Large intestine (tissue), 3 donors: ENCODE measurements around the gene RABIF. TPM values are rescaled to one million over a fixed set of nuclear protein-coding genes. Genes with fewer than 3 reads are reported as not detected.

Source experiments
- DNase-seq, 2 donors: peaks; one replicate each; pipeline versions ENCODE4 v3.0.0 to v3.0.0-alpha.2; 2013
- H3K27ac ChIP-seq: one replicate; pipeline ENCODE4 v1.5.1; 2013; ENCODE audit warnings: low read length
- H3K27me3 ChIP-seq: 2 replicates; pipeline ENCODE4 v1.6.1; 2013; ENCODE audit warnings: low read length; ENCODE audit not compliant: control insufficient read depth, insufficient read depth
- H3K36me3 ChIP-seq: 2 replicates; pipeline ENCODE4 v1.6.1; 2013; ENCODE audit warnings: low read length; ENCODE audit not compliant: control insufficient read depth, insufficient read depth
- H3K4me1 ChIP-seq: one replicate; pipeline ENCODE4 v1.6.1; 2013; ENCODE audit warnings: low read length; ENCODE audit not compliant: control insufficient read depth, insufficient read depth
- H3K4me3 ChIP-seq: one replicate; pipeline ENCODE4 v1.5.1; 2013; ENCODE audit warnings: low read length
- H3K9me3 ChIP-seq: one replicate; pipeline ENCODE4 v1.6.1; 2013; ENCODE audit warnings: mild to moderate bottlenecking, low read depth, low read length, moderate library complexity; ENCODE audit not compliant: control insufficient read depth
- WGBS: methylation state at CpG from one replicate; pipeline ENCODE4 v1.1.5; 2013; ENCODE audit warnings: low lambda C conversion rate; ENCODE audit not compliant: insufficient coverage; 5-methylcytosine and 5-hydroxymethylcytosine counted together
- polyA plus RNA-seq: library from polyadenylated mRNA; unstranded; fragments of 120-200 nt; gene quantifications from one replicate; pipeline ENCODE4 v1.2.1, GENCODE V29; 2013

RABIF gene
- polyA plus RNA-seq, 1 donor = 11.1 TPM

GRCh38 chr1:202880062-202880461 lies 8.9 kb downstream of the RABIF start:
- no peaks in the 10 kb centered on the region for H3K27me3 ChIP-seq
- H3K4me3 ChIP-seq = no peak overlapping the region
- H3K27ac ChIP-seq = no peak overlapping the region
- peaks cover 28% of the 10 kb centered on the region for H3K36me3 ChIP-seq
- DNase-seq = no peak
- no peaks in the 10 kb centered on the region for H3K9me3 ChIP-seq
- H3K4me1 ChIP-seq = no peaks in the 10 kb centered on the region

GRCh38 chr1:202879128-202879527 lies 9.8 kb downstream of the RABIF start:
- peaks cover 25% of the 10 kb centered on the region for H3K36me3 ChIP-seq
- H3K27ac ChIP-seq = no peak overlapping the region
- no peaks in the 10 kb centered on the region for H3K27me3 ChIP-seq
- H3K9me3 ChIP-seq = no peaks in the 10 kb centered on the region
- no peaks in the 10 kb centered on the region for H3K4me1 ChIP-seq
- no peak for DNase-seq
- WGBS = 100% methylated on average over 1 of the region's 1 CpG
- no peak overlapping the region for H3K4me3 ChIP-seq

- peaks cover 8% of the 10 kb centered on the region for H3K36me3 ChIP-seq
- no peak overlapping the region for H3K4me3 ChIP-seq
- DNase-seq = no peak
- no CpG with 5 or more reads among the region's 4 CpGs for WGBS
- no peaks in the 10 kb centered on the region for H3K9me3 ChIP-seq
- no peak overlapping the region for H3K27ac ChIP-seq
- no peaks in the 10 kb centered on the region for H3K4me1 ChIP-seq
- no peaks in the 10 kb centered on the region for H3K27me3 ChIP-seq
Measured at GRCh38 chr1:202873026-202873425, 15.9 kb downstream of the RABIF start.

GRCh38 chr1:202871367-202871766 lies 17.6 kb downstream of the RABIF start:
- H3K9me3 ChIP-seq = no peaks in the 10 kb centered on the region
- no peak for DNase-seq
- no peaks in the 10 kb centered on the region for H3K27me3 ChIP-seq
- WGBS = 87% methylated on average over 3 of the region's 4 CpGs
- peaks cover 5% of the 10 kb centered on the region for H3K36me3 ChIP-seq
- no peak overlapping the region for H3K4me3 ChIP-seq
- H3K27ac ChIP-seq = no peak overlapping the region
- H3K4me1 ChIP-seq = no peaks in the 10 kb centered on the region

- Histone ChIP-seq H3K4me3 (peak overlapping the region; percentile 77), H3K27me3 (no peaks in the 10 kb centered on the region), H3K36me3 (no peaks in the 10 kb centered on the region), H3K27ac (peak overlapping the region; percentile 89), H3K9me3 (no peaks in the 10 kb centered on the region), H3K4me1 (peaks cover 43% of the 10 kb centered on the region)
- DNase-seq = peak; percentile 71 to 92
- WGBS = no CpG with 5 or more reads among the region's 5 CpGs
Measured at GRCh38 chr1:202862679-202863560, 26.0 kb downstream of the RABIF start.

GRCh38 chr1:202861420-202862132 lies 27.4 kb downstream of the RABIF start:
- Histone ChIP-seq H3K27me3 (no peaks in the 10 kb centered on the region), H3K9me3 (no peaks in the 10 kb centered on the region), H3K4me3 (peak overlapping the region; percentile 77), H3K4me1 (peaks cover 56% of the 10 kb centered on the region), H3K27ac (peak overlapping the region; percentile 89), H3K36me3 (no peaks in the 10 kb centered on the region)
- DNase-seq = peak; percentile 82 to 92
- WGBS = 0% methylated on average over 2 of the region's 44 CpGs

- WGBS = no CpG with 5 or more reads among the region's 50 CpGs
- Histone ChIP-seq H3K9me3 (no peaks in the 10 kb centered on the region), H3K36me3 (peaks cover 3% of the 10 kb centered on the region), H3K4me1 (peaks cover 57% of the 10 kb centered on the region), H3K27me3 (no peaks in the 10 kb centered on the region), H3K4me3 (peak overlapping the region; percentile 77), H3K27ac (peak overlapping the region; percentile 89)
- peak; percentile 94 to 97 for DNase-seq
Measured at GRCh38 chr1:202860744-202861419, 28.1 kb downstream of the RABIF start.

GRCh38 chr1:202858789-202859414 lies 30.0 kb downstream of the RABIF start:
- DNase-seq = peak in 1 of 2 donors; percentile 38
- no CpG with 5 or more reads among the region's 10 CpGs for WGBS
- peak overlapping the region; percentile 70 for H3K27ac ChIP-seq

GRCh38 chr1:202858331-202858730 lies 30.6 kb downstream of the RABIF start:
- H3K27ac ChIP-seq = peak overlapping the region; percentile 70
- no peaks in the 10 kb centered on the region for H3K9me3 ChIP-seq
- no CpG with 5 or more reads among the region's 6 CpGs for WGBS
- peaks cover 9% of the 10 kb centered on the region for H3K36me3 ChIP-seq
- no peaks in the 10 kb centered on the region for H3K27me3 ChIP-seq
- peaks cover 46% of the 10 kb centered on the region for H3K4me1 ChIP-seq
- H3K4me3 ChIP-seq = no peak overlapping the region
- peak in 1 of 2 donors; percentile 26 for DNase-seq

More at GRCh38 chr1:202858789-202859414, 30.0 kb downstream of the RABIF start:
- H3K36me3 ChIP-seq = peaks cover 9% of the 10 kb centered on the region
- H3K27me3 ChIP-seq = no peaks in the 10 kb centered on the region
- H3K4me3 ChIP-seq = no peak overlapping the region
- H3K4me1 ChIP-seq = peaks cover 52% of the 10 kb centered on the region
- no peaks in the 10 kb centered on the region for H3K9me3 ChIP-seq

GRCh38 chr1:202857136-202857610 lies 31.8 kb downstream of the RABIF start:
- H3K36me3 ChIP-seq = peaks cover 9% of the 10 kb centered on the region
- H3K9me3 ChIP-seq = no peaks in the 10 kb centered on the region
- no CpG with 5 or more reads among the region's 4 CpGs for WGBS
- H3K27me3 ChIP-seq = no peaks in the 10 kb centered on the region
- peak; percentile 79 to 92 for DNase-seq
- peak overlapping the region; percentile 70 for H3K27ac ChIP-seq
- H3K4me3 ChIP-seq = no peak overlapping the region
- H3K4me1 ChIP-seq = peaks cover 40% of the 10 kb centered on the region
